H1 (cell line): ENCODE data around the gene PXDN. TPM values are rescaled to one million over a fixed set of nuclear protein-coding genes. Genes with fewer than 3 reads are reported as not detected.

ENCODE experiments used
- CTCF ChIA-PET: fragments of 300-600 bp; sonication (Branson Sonifier 250); formaldehyde crosslinking; loops from one replicate; lab custom pipeline; 2021; ENCODE audit not compliant: partially characterized antibody; lab: Charles Lee
- POLR2A ChIA-PET: fragments of 300-600 bp; sonication (Branson Sonifier 250); formaldehyde crosslinking; loops from one replicate; lab custom pipeline; 2021; ENCODE audit warnings: inconsistent platforms; ENCODE audit not compliant: partially characterized antibody; lab: Charles Lee
- DNase-seq, 2 experiments: peaks; one replicate each; pipeline versions ENCODE4 v3.0.0 to v3.0.0-alpha.2; 2010 to 2022; ENCODE audit warnings: low spot score in 2 of 2, low read depth in 1 of 2, mixed read lengths in 1 of 2
- FAIRE-seq: peaks from 2 replicates; lab custom pipeline; 2011; peaks lifted over from hg19 to GRCh38; lab: Jason Lieb, UNC
- H2AFZ ChIP-seq: 2 replicates; pipeline ENCODE4 v1.8.1; 2012; ENCODE audit warnings: low read length, inconsistent platforms
- H2AK5ac ChIP-seq: 2 replicates; pipeline ENCODE4 v1.6.1; 2013; ENCODE audit warnings: low read depth, low read length
- H2BK120ac ChIP-seq: replicated peaks from 2 replicates; pipeline ENCODE3; 2013; ENCODE audit warnings: low read depth, low read length, inconsistent platforms
- H2BK12ac ChIP-seq: 2 replicates; pipeline ENCODE4 v1.6.1; 2013; ENCODE audit warnings: low read depth, low read length
- H2BK15ac ChIP-seq: 2 replicates; pipeline ENCODE4 v1.6.1; 2013; ENCODE audit warnings: low read length
- H2BK20ac ChIP-seq: 2 replicates; pipeline ENCODE4 v1.6.1; 2013; ENCODE audit warnings: low read length
- H2BK5ac ChIP-seq: 2 replicates; pipeline ENCODE4 v1.6.1; 2013; ENCODE audit warnings: low read depth, low read length
- H3K14ac ChIP-seq: 2 replicates; pipeline ENCODE4 v1.6.1; 2013; ENCODE audit warnings: inconsistent platforms; ENCODE audit not compliant: insufficient read length
- H3K18ac ChIP-seq: 2 replicates; pipeline ENCODE4 v1.6.1; 2013; ENCODE audit warnings: low read length; ENCODE audit errors: extremely low read depth
- H3K23ac ChIP-seq: 2 replicates; pipeline ENCODE4 v1.6.1; 2013; ENCODE audit warnings: inconsistent platforms; ENCODE audit not compliant: insufficient read length
- H3K23me2 ChIP-seq: 2 replicates; pipeline ENCODE4 v1.6.1; 2013; ENCODE audit warnings: low read depth, low read length
- H3K27ac ChIP-seq: 2 replicates; pipeline ENCODE4 v1.6.1; 2011; ENCODE audit warnings: low read depth, low read length, inconsistent platforms
- H3K27me3 ChIP-seq, 4 experiments: replicated peaks in 1 of 4; 1 replicate in 1 of 4; 2 replicates in 3 of 4; pipeline versions ENCODE4 v1.6.1 to v1.8.1; 2011 to 2013; ENCODE audit warnings: low read length in 3 of 4, mild to moderate bottlenecking in 3 of 4, inconsistent platforms in 2 of 4, mixed read lengths in 2 of 4, moderate library complexity in 1 of 4; ENCODE audit not compliant: control insufficient read depth in 3 of 4, insufficient read depth in 3 of 4; ENCODE audit errors: extremely low read depth in 1 of 4
- H3K36me3 ChIP-seq, 4 experiments: 2 replicates each; pipeline versions ENCODE4 v1.6.1 to v1.8.1; 2011 to 2013; ENCODE audit warnings: mild to moderate bottlenecking in 4 of 4, low read length in 3 of 4, moderate library complexity in 2 of 4, control low read depth in 1 of 4, inconsistent platforms in 1 of 4; ENCODE audit not compliant: insufficient read depth in 4 of 4, control insufficient read depth in 2 of 4
- H3K4ac ChIP-seq: replicated peaks from 2 replicates; pipeline ENCODE3; 2013; ENCODE audit warnings: low read length, low read depth, mixed read lengths, inconsistent platforms; ENCODE audit not compliant: insufficient read length
- H3K4me1 ChIP-seq, 4 experiments: replicated peaks in 1 of 4; 1 replicate in 1 of 4; 2 replicates in 3 of 4; pipeline versions ENCODE4 v1.6.1 to v1.8.1; 2011 to 2013; ENCODE audit warnings: low read length in 3 of 4, inconsistent platforms in 2 of 4, mixed read lengths in 1 of 4; ENCODE audit not compliant: insufficient read depth in 4 of 4, control insufficient read depth in 3 of 4
- H3K4me2 ChIP-seq, 2 experiments: 2 replicates each; pipeline versions ENCODE4 v1.6.1 to v1.8.1; 2011 to 2013; ENCODE audit warnings: low read depth in 2 of 2, low read length in 2 of 2, control low read depth in 1 of 2, inconsistent platforms in 1 of 2, mild to moderate bottlenecking in 1 of 2; ENCODE audit not compliant: insufficient read depth in 1 of 2
- H3K4me3 ChIP-seq, 4 experiments: fragments of 200-600, 300-600 bp in 1 of 4; sonication (generic), shearing (Covaris generic), sonication (Bioruptor Twin) in 1 of 4; 2 replicates each; pipeline versions ENCODE4 v1.5.1 to v1.8.1; 2011 to 2016; ENCODE audit warnings: low read length in 4 of 4, low read depth in 3 of 4, control low read depth in 2 of 4, inconsistent platforms in 2 of 4, mild to moderate bottlenecking in 2 of 4, mixed read lengths in 1 of 4, moderate library complexity in 1 of 4; ENCODE audit not compliant: insufficient read depth in 2 of 4; ENCODE audit errors: extremely low read depth in 1 of 4
- H3K56ac ChIP-seq: replicated peaks from 2 replicates; pipeline ENCODE3; 2013; ENCODE audit warnings: low read depth, mild to moderate bottlenecking, mixed read lengths, low read length, inconsistent platforms; ENCODE audit not compliant: insufficient read length
- H3K79me1 ChIP-seq: 2 replicates; pipeline ENCODE4 v1.6.1; 2013; ENCODE audit warnings: low read depth, low read length, control low read depth
- H3K79me2 ChIP-seq, 2 experiments: 2 replicates each; pipeline versions ENCODE4 v1.6.1 to v1.8.1; 2012 to 2013; ENCODE audit warnings: low read length in 2 of 2, mild to moderate bottlenecking in 2 of 2, inconsistent platforms in 1 of 2; ENCODE audit not compliant: insufficient read depth in 2 of 2, control insufficient read depth in 1 of 2
- H3K9ac ChIP-seq, 4 experiments: replicated peaks in 1 of 4; 1 replicate in 1 of 4; 2 replicates in 3 of 4; pipeline versions ENCODE4 v1.6.1 to v1.8.1; 2011 to 2013; ENCODE audit warnings: low read depth in 3 of 4, low read length in 3 of 4, control low read depth in 2 of 4, mild to moderate bottlenecking in 2 of 4, moderate library complexity in 2 of 4, inconsistent platforms in 1 of 4; ENCODE audit errors: extremely low read depth in 1 of 4
- H3K9me3 ChIP-seq, 2 experiments: 2 replicates each; pipeline versions ENCODE4 v1.6.1 to v1.8.1; 2012 to 2013; ENCODE audit warnings: mild to moderate bottlenecking in 2 of 2, moderate library complexity in 2 of 2, control low read depth in 1 of 2, inconsistent platforms in 1 of 2, low read depth in 1 of 2, low read length in 1 of 2, mixed read lengths in 1 of 2; ENCODE audit not compliant: insufficient read depth in 2 of 2
- H4K20me1 ChIP-seq, 2 experiments: replicated peaks in 1 of 2; 2 replicates each; pipeline versions ENCODE3 to v1.8.1; 2011 to 2013; ENCODE audit warnings: inconsistent platforms in 2 of 2, low read length in 2 of 2, mild to moderate bottlenecking in 1 of 2; ENCODE audit not compliant: insufficient read depth in 2 of 2, control insufficient read depth in 1 of 2
- H4K5ac ChIP-seq: 2 replicates; pipeline ENCODE4 v1.6.1; 2013; ENCODE audit warnings: low read length, low read depth, mixed read lengths, inconsistent platforms; ENCODE audit not compliant: insufficient read length
- H4K8ac ChIP-seq: 2 replicates; pipeline ENCODE4 v1.8.0; 2013; ENCODE audit warnings: mild to moderate bottlenecking, moderate library complexity, low read length, inconsistent platforms; ENCODE audit not compliant: insufficient read depth; ENCODE audit errors: extremely low read depth
- H4K91ac ChIP-seq: replicated peaks from 2 replicates; pipeline ENCODE3; 2013; ENCODE audit warnings: low read length, mixed read lengths, inconsistent platforms; ENCODE audit not compliant: insufficient read length
- ASH2L ChIP-seq: fragments of 200-600, 300-600 bp; sonication (generic); IDR thresholded peaks from one replicate; pipeline ENCODE4 v1.7.1; 2017; ENCODE audit warnings: low read length
- HDAC2 ChIP-seq, 2 experiments: fragments of 300-600 bp in 1 of 2; sonication (generic) in 1 of 2; IDR thresholded peaks; 2 replicates each; pipeline ENCODE4 v1.6.1; 2011 to 2012; ENCODE audit warnings: low read depth in 2 of 2, low read length in 2 of 2, mild to moderate bottlenecking in 2 of 2, moderate library complexity in 2 of 2, borderline replicate concordance in 1 of 2, inconsistent platforms in 1 of 2
- JUN ChIP-seq: IDR thresholded peaks from 2 replicates; pipeline ENCODE4 v1.6.1; 2011; ENCODE audit warnings: low read depth, mild to moderate bottlenecking, improper control_type of control experiment, low read length
- NANOG ChIP-seq: IDR thresholded peaks from 2 replicates; pipeline ENCODE4 v1.6.1; 2011; ENCODE audit warnings: low read length, low read depth, mild to moderate bottlenecking, inconsistent platforms; ENCODE audit not compliant: insufficient read depth, poor library complexity, severe bottlenecking
- RAD21 ChIP-seq, 2 experiments: IDR thresholded peaks in 1 of 2; conservative IDR thresholded peaks in 1 of 2; 2 replicates each; pipeline ENCODE4 v1.6.1; 2011; ENCODE audit warnings: low read depth in 2 of 2, low read length in 2 of 2, improper control_type of control experiment in 1 of 2, inconsistent platforms in 1 of 2, mild to moderate bottlenecking in 1 of 2, moderate library complexity in 1 of 2
- RBBP5 ChIP-seq: IDR thresholded peaks from 2 replicates; pipeline ENCODE4 v1.7.1; 2012; ENCODE audit warnings: low read depth, mild to moderate bottlenecking, inconsistent platforms, low read length, moderate library complexity, borderline replicate concordance
- RNF2 ChIP-seq: fragments of 200-900, 300-1000 bp; sonication (generic); IDR thresholded peaks from 2 replicates; pipeline ENCODE4 v1.7.1; 2016; ENCODE audit warnings: borderline replicate concordance, low read depth, mild to moderate bottlenecking, antibody characterized with exemption, low read length; ENCODE audit not compliant: poor library complexity, severe bottlenecking; ENCODE audit errors: missing control alignments
- SIRT6 ChIP-seq: IDR thresholded peaks from one replicate; pipeline ENCODE4 v1.7.1; 2012; ENCODE audit warnings: low read length, inconsistent platforms
- SP4 ChIP-seq: IDR thresholded peaks from 2 replicates; pipeline ENCODE4 v1.6.1; 2012; ENCODE audit warnings: low read length, inconsistent platforms
- YY1 ChIP-seq: IDR thresholded peaks from 2 replicates; pipeline ENCODE4 v1.6.1; 2011; ENCODE audit warnings: low read depth, mild to moderate bottlenecking, low read length
- WGBS, 2 experiments: shearing (Covaris generic) in 1 of 2; methylation state at CpG; one replicate each; pipeline versions ENCODE4 v1.1.6 to v1.1.7; 2013 to 2015; ENCODE audit warnings: low lambda C conversion rate in 2 of 2, mixed read lengths in 2 of 2, inconsistent platforms in 1 of 2, low coverage in 1 of 2, missing lambda C conversion rate in 1 of 2; ENCODE audit not compliant: insufficient replicate concordance in 2 of 2, insufficient coverage in 1 of 2, insufficient read length in 1 of 2; ENCODE audit errors: extremely low coverage in 1 of 2, missing lambda C conversion rate in 1 of 2; 5-methylcytosine and 5-hydroxymethylcytosine counted together
- polyA plus RNA-seq, 7 experiments: library from polyadenylated mRNA; depleted of rRNA in 3 of 7; stranded (reverse) in 5 of 7; unstranded in 2 of 7; fragments of >200 nt in 5 of 7; fragments of 200-250 nt in 2 of 7; gene quantifications; 1 replicate in 5 of 7; 2 replicates in 1 of 7; 4 replicates in 1 of 7; pipeline versions ENCODE4 v1.2.1 to v1.2.3, GENCODE V29; 2011 to 2013; ENCODE audit warnings: missing spikeins in 2 of 7, mixed read lengths in 2 of 7
- total RNA-seq: library from RNA; stranded (reverse); fragmentation: NEBNext Ultra II Directional; extraction: Animal tissue kit (Norgen Biotek cat#: 25700); gene quantifications from 2 replicates; pipeline ENCODE4 v1.2.1, GENCODE V29; 2021

PXDN gene
- total and polyA plus RNA-seq, 2 of the 8 experiments (the other 6 are each of a cell fraction or from before 2014, with no cell fraction given), result 104 to 141 TPM

GRCh38 chr2:1691366-1691765 lies 52.9 kb downstream of the PXDN start:
- CTCF ChIA-PET, result interaction anchor here (0.7 to 2.7 kb wide), 12 partner anchors 11 to 1448 kb away, joined by 3 to 10 read pairs (median 4); no protein-coding TSS in a partner anchor
- Histone ChIP-seq H3K9ac (no peak overlapping the region), H3K27ac (no peak overlapping the region), H4K8ac (no peak overlapping the region), H2BK20ac (no peak overlapping the region), H3K4me2 (no peak overlapping the region), H2BK15ac (no peak overlapping the region), H3K18ac (no peak overlapping the region), H3K79me1 (peaks cover 8% of the 10 kb centered on the region), H3K36me3 (peaks cover 0 to 33% (median 3%) of the 10 kb centered on the region in 4 experiments; a peak in 4 of 8 replicates), H3K23me2 (no peaks in the 10 kb centered on the region), H3K23ac (no peak overlapping the region), H4K91ac (no peak overlapping the region), H3K56ac (no peak overlapping the region), H2BK5ac (no peak overlapping the region), H4K20me1 (peaks cover 0 to 2% of the 10 kb centered on the region in 2 experiments), H2AK5ac (no peak overlapping the region), H3K14ac (no peak overlapping the region), H4K5ac (no peak overlapping the region), H2BK120ac (no peak overlapping the region), H3K27me3 (no peaks in the 10 kb centered on the region), H3K4ac (no peak overlapping the region), H2AFZ (no peak overlapping the region), H3K79me2 (peaks cover 0 to 22% of the 10 kb centered on the region in 2 experiments; a peak in 2 of 4 replicates), H2BK12ac (no peak overlapping the region), H3K4me1 (peaks cover 0 to 4% (median 1%) of the 10 kb centered on the region in 4 experiments; a peak in 1 of 7 replicates), H3K9me3 (no peaks in the 10 kb centered on the region), H3K4me3 (no peak overlapping the region)
- no peak for TF ChIP-seq RAD21 (IDR thresholded peaks at IDR 0.05 in 1 of 2, conservative IDR thresholded peaks at IDR 0.05 in 1 of 2; ENCODE audit: low read depth in 2 of 2, low read length in 2 of 2)
- TF ChIP-seq SIRT6, result no peak
- TF ChIP-seq ASH2L, result no peak
- TF ChIP-seq HDAC2 (IDR thresholded peaks at IDR 0.05; ENCODE audit: borderline replicate concordance in 1 of 2, low read depth in 2 of 2, low read length in 2 of 2), result no peak
- TF ChIP-seq SP4, result no peak
- TF ChIP-seq NANOG, result no peak
- no peak for TF ChIP-seq YY1
- no peak for TF ChIP-seq JUN
- TF ChIP-seq RNF2, result no peak
- TF ChIP-seq RBBP5, result no peak
- POLR2A ChIA-PET, result interaction anchor here (0.8 kb wide), 1 partner anchor 73 kb away, joined by 3 read pairs; no protein-coding TSS in a partner anchor
- WGBS, 2 experiments, result 91% methylated on average over 9 of the region's 9 CpGs; no CpG with 5 or more reads in 1 of the 2 experiments
- DNase-seq (no peak), FAIRE-seq (no peak)
